Measurements from ENCODE around the gene ROR2.
A peak's percentile ranks its signal among the peaks of the same experiment; 100 is the strongest.

The ROR2 gene

GRCh38 chr9:91783876-91784672, 166.0 kb downstream of the ROR2 start:
- H3K4me3 ChIP-seq (ENCODE audit: control insufficient read depth, low read depth, low read length): no peak overlapping the region
- no peak for DNase-seq (ENCODE audit: low read depth)
- TF ChIP-seq CTCF (conservative IDR thresholded peaks at IDR 0.05; ENCODE audit: control insufficient read depth, insufficient read depth, low read depth, low read length): no peak

- TF ChIP-seq CTCF (conservative IDR thresholded peaks at IDR 0.05; ENCODE audit: control insufficient read depth, insufficient read depth, low read depth, low read length): no peak
- no peak for DNase-seq (ENCODE audit: low read depth)
- H3K4me3 ChIP-seq (ENCODE audit: control insufficient read depth, low read depth, low read length): no peak overlapping the region
These were observed 166.6 kb downstream of the ROR2 start for GRCh38 chr9:91783411-91783810.

- no peak for TF ChIP-seq CTCF (conservative IDR thresholded peaks at IDR 0.05; ENCODE audit: control insufficient read depth, insufficient read depth, low read depth, low read length)
- no peak overlapping the region for H3K4me3 ChIP-seq (ENCODE audit: control insufficient read depth, low read depth, low read length)
- DNase-seq (ENCODE audit: low read depth): no peak
These were observed 167.3 kb downstream of the ROR2 start for GRCh38 chr9:91782708-91783214.

- no peak for TF ChIP-seq CTCF (conservative IDR thresholded peaks at IDR 0.05; ENCODE audit: control insufficient read depth, insufficient read depth, low read depth, low read length)
- DNase-seq (ENCODE audit: low read depth): no peak
- H3K4me3 ChIP-seq (ENCODE audit: control insufficient read depth, low read depth, low read length): no peak overlapping the region
These were observed 168.1 kb downstream of the ROR2 start for GRCh38 chr9:91781906-91782305.

- no peak for DNase-seq (ENCODE audit: low read depth)
- TF ChIP-seq CTCF (conservative IDR thresholded peaks at IDR 0.05; ENCODE audit: control insufficient read depth, insufficient read depth, low read depth, low read length): no peak
- H3K4me3 ChIP-seq (ENCODE audit: control insufficient read depth, low read depth, low read length): no peak overlapping the region
These were observed 168.9 kb downstream of the ROR2 start for GRCh38 chr9:91781116-91781515.

- peak; percentile 56 for DNase-seq (ENCODE audit: low read depth)
- no peak for TF ChIP-seq CTCF (conservative IDR thresholded peaks at IDR 0.05; ENCODE audit: control insufficient read depth, insufficient read depth, low read depth, low read length)
- no peak overlapping the region for H3K4me3 ChIP-seq (ENCODE audit: control insufficient read depth, low read depth, low read length)
These were observed 172.0 kb downstream of the ROR2 start for GRCh38 chr9:91778031-91778430.
